K562 (cell line): ENCODE results near the gene FOXJ3. TPM values are rescaled to one million over a fixed set of nuclear protein-coding genes. Genes with fewer than 3 reads are reported as not detected.

Source experiments
- ATAC-seq: fragments of 200-7000 bp; cut with Tn5 transposase; 3 replicates; pipeline ENCODE4 v1.9.1; 2020; ENCODE audit warnings: moderate library complexity
- BruUV-seq: library from RNA; stranded (reverse); fragments of 400-500 nt; replicated peaks from 2 replicates; lab custom pipeline; 2021; lab: Mats Ljungman, UMichigan
- CTCF ChIA-PET: fragments of 300-600 bp; formaldehyde crosslinking; extraction: SDS; loops from one replicate; lab custom pipeline; 2021; ENCODE audit warnings: low intra/inter-chr PET ratio; lab: Yijun Ruan, JAX
- POLR2A ChIA-PET: fragments of 300-600, 350-650 bp; sonication (Branson Sonifier 250); formaldehyde crosslinking; extraction: SDS; loops from one replicate; lab custom pipeline; 2021; ENCODE audit warnings: antibody characterized with exemption, inconsistent platforms; lab: Yijun Ruan, JAX
- DNase-seq, 4 experiments: peaks; one replicate each; pipeline versions ENCODE4 v3.0.0 to v3.0.0-alpha.2; 2011 to 2018; ENCODE audit warnings: low spot score in 3 of 4, mixed read lengths in 3 of 4; ENCODE audit errors: extremely low read depth in 1 of 4
- FAIRE-seq: peaks from 2 replicates; lab custom pipeline; 2011; peaks lifted over from hg19 to GRCh38; lab: Jason Lieb, UNC
- H2AFZ ChIP-seq: 2 replicates; pipeline ENCODE4 v1.6.0; 2011; ENCODE audit warnings: low read depth, low read length, control low read depth, inconsistent platforms
- H3K27ac ChIP-seq: fragments of 200-600 bp; 3 replicates; pipeline ENCODE4 v1.8.0; 2011; ENCODE audit warnings: low read depth, mild to moderate bottlenecking, control low read depth, inconsistent platforms, low read length, moderate library complexity, mixed read lengths; ENCODE audit errors: extremely low read depth
- H3K27me3 ChIP-seq, 2 experiments: fragments of 300-600 bp in 1 of 2; 2 replicates in 1 of 2; 3 replicates in 1 of 2; pipeline versions ENCODE4 v1.6.0 to v1.8.0; 2011; ENCODE audit warnings: inconsistent platforms in 2 of 2, low read length in 2 of 2, mild to moderate bottlenecking in 1 of 2, mixed read lengths in 1 of 2, moderate library complexity in 1 of 2; ENCODE audit not compliant: control insufficient read depth in 2 of 2, insufficient read depth in 2 of 2
- H3K36me3 ChIP-seq: fragments of 300-600 bp; 3 replicates; pipeline ENCODE4 v1.8.0; 2011; ENCODE audit warnings: mild to moderate bottlenecking, low read length, inconsistent platforms; ENCODE audit not compliant: control insufficient read depth, insufficient read depth
- H3K4me1 ChIP-seq, 2 experiments: fragments of 200-600 bp in 1 of 2; replicated peaks in 1 of 2; 2 replicates in 1 of 2; 3 replicates in 1 of 2; pipeline versions ENCODE4 v1.5.1 to v1.8.0; 2011; ENCODE audit warnings: inconsistent platforms in 2 of 2, low read length in 2 of 2, mild to moderate bottlenecking in 1 of 2, mixed read lengths in 1 of 2, moderate library complexity in 1 of 2; ENCODE audit not compliant: control insufficient read depth in 2 of 2, insufficient read depth in 2 of 2
- H3K4me2 ChIP-seq: 2 replicates; pipeline ENCODE4 v1.6.1; 2011; ENCODE audit warnings: low read length, control low read depth, inconsistent platforms, mixed read lengths; ENCODE audit not compliant: insufficient read depth
- H3K4me3 ChIP-seq: fragments of 200-600 bp; sonication (generic), shearing (Covaris generic); 2 replicates; pipeline ENCODE4 v1.5.1; 2016; ENCODE audit warnings: control low read depth, inconsistent platforms
- H3K79me2 ChIP-seq: fragments of 200-600 bp; 3 replicates; pipeline ENCODE4 v1.8.0; 2011; ENCODE audit warnings: low read length, inconsistent platforms; ENCODE audit not compliant: control insufficient read depth, insufficient read depth
- H3K9ac ChIP-seq, 2 experiments: 2 replicates each; pipeline versions ENCODE4 v1.6.0 to v1.6.1; 2011; ENCODE audit warnings: low read depth in 2 of 2, low read length in 2 of 2, control low read depth in 1 of 2, inconsistent platforms in 1 of 2, mild to moderate bottlenecking in 1 of 2, mixed read lengths in 1 of 2; ENCODE audit not compliant: insufficient read depth in 1 of 2
- H3K9me1 ChIP-seq: one replicate; pipeline ENCODE4 v1.6.0; 2011; ENCODE audit warnings: inconsistent platforms, mild to moderate bottlenecking, low read length, moderate library complexity; ENCODE audit not compliant: control insufficient read depth, insufficient read depth
- H3K9me3 ChIP-seq: replicated peaks from 2 replicates; pipeline ENCODE4 v1.5.1; 2011; ENCODE audit warnings: low read depth, low read length, inconsistent platforms; ENCODE audit not compliant: control insufficient read depth, insufficient read depth
- H4K20me1 ChIP-seq: replicated peaks from 2 replicates; pipeline ENCODE4 v1.6.1; 2011; ENCODE audit warnings: low read length, inconsistent platforms, mixed read lengths; ENCODE audit not compliant: control insufficient read depth, insufficient read depth
- ARID1B ChIP-seq: fragments of 450-650 bp; IDR thresholded peaks from 2 replicates; pipeline ENCODE4 v1.6.1; 2016; ENCODE audit warnings: antibody characterized with exemption, mild to moderate bottlenecking, inconsistent platforms
- CBFA2T3 ChIP-seq: fragments of 450-650 bp; IDR thresholded peaks from 2 replicates; pipeline ENCODE4 v1.6.1; 2017
- CCNT2 ChIP-seq: IDR thresholded peaks from 2 replicates; pipeline ENCODE4 v1.6.1; 2011; ENCODE audit warnings: borderline replicate concordance, low read depth, mild to moderate bottlenecking, moderate library complexity, mixed read lengths, low read length; ENCODE audit not compliant: insufficient read length; ENCODE audit errors: extremely low read depth
- CXXC5 ChIP-seq: fragments of 250-450 bp; sonication (Bioruptor Pico); IDR thresholded peaks from 2 replicates; pipeline ENCODE4 v1.8.0; 2022; ENCODE audit warnings: inconsistent platforms, mild to moderate bottlenecking, moderate library complexity
- DPF2 ChIP-seq: fragments of 450-650 bp; IDR thresholded peaks from 2 replicates; pipeline ENCODE4 v1.6.1; 2016
- SMARCA4 ChIP-seq: fragments of 450-650 bp; IDR thresholded peaks from 2 replicates; pipeline ENCODE4 v1.6.1; 2016
- TEAD4 ChIP-seq, 2 experiments: sonication (generic) in 1 of 2; formaldehyde crosslinking in 1 of 2; IDR thresholded peaks; 2 replicates each; pipeline versions ENCODE4 v1.6.1 to v1.8.0; 2012 to 2022; ENCODE audit warnings: borderline replicate concordance in 1 of 2, inconsistent platforms in 1 of 2, low read length in 1 of 2, mild to moderate bottlenecking in 1 of 2, missing genetic modification reagents in 1 of 2
- USF1 ChIP-seq: sonication (generic); formaldehyde crosslinking; IDR thresholded peaks from 2 replicates; pipeline ENCODE4 v1.9.0; 2022; ENCODE audit warnings: mild to moderate bottlenecking, missing genetic modification reagents
- WGBS: fragments of 100-300 bp; shearing (Covaris generic); methylation state at CpG from one replicate; pipeline ENCODE4 v1.1.6; 2016; ENCODE audit warnings: low coverage, mixed read lengths; ENCODE audit not compliant: insufficient coverage; ENCODE audit errors: missing lambda C conversion rate; 5-methylcytosine and 5-hydroxymethylcytosine counted together
- in situ Hi-C: fragments of 300-500 bp; cut with MboI; formaldehyde crosslinking; loops from 4 replicates; pipeline ENCODE4 v1.15.0; 2018; ENCODE audit warnings: inconsistent platforms, mixed read lengths
- intact Hi-C: fragments of 100-400 bp; cut with micrococcal nuclease; formaldehyde crosslinking; loops from 2 replicates; pipeline ENCODE4 v1.14.2; 2022
- polyA plus RNA-seq, 8 experiments: library from polyadenylated mRNA; depleted of rRNA in 4 of 8; stranded (reverse) in 5 of 8; unstranded in 3 of 8; fragments of >200 nt; fragmentation: Nextera tagmentation in 2 of 8; fragmentation: Illumina TruSeq in 1 of 8; extraction: Ambion mirVana in 2 of 8; extraction: Trizol in 1 of 8; gene quantifications; 2 replicates each; pipeline versions ENCODE4 v1.2.1 to v1.2.3, GENCODE V29; 2011 to 2014; ENCODE audit warnings: inconsistent platforms in 1 of 8, missing spikeins in 1 of 8
- total RNA-seq, 7 experiments: library from RNA; depleted of rRNA in 6 of 7; stranded (reverse); fragments of >200 nt in 6 of 7; fragmentation: Illumina TruSeq in 2 of 7; extraction: Trizol in 2 of 7; gene quantifications; 2 replicates each; pipeline versions ENCODE4 v1.2.1 to v1.2.3, GENCODE V29; 2011 to 2021; ENCODE audit warnings: low replicate concordance in 1 of 7
- TF ChIP-seq, protein P1 (sequence below): sonication (generic); IDR thresholded peaks from 2 replicates; pipeline ENCODE4 v1.6.1; 2016
- TF ChIP-seq, protein P2 (sequence below): fragments of 450-650 bp; formaldehyde crosslinking; IDR thresholded peaks from 2 replicates; pipeline ENCODE4 v1.4.0; 2020; ENCODE audit warnings: mild to moderate bottlenecking, moderate library complexity

FOXJ3 gene
- total and polyA plus RNA-seq, 9 of the 15 experiments (the other 6 are each of a cell fraction or from before 2014, with no cell fraction given) = 8.7 to 35.3 (median 23.4) TPM

DNA sequence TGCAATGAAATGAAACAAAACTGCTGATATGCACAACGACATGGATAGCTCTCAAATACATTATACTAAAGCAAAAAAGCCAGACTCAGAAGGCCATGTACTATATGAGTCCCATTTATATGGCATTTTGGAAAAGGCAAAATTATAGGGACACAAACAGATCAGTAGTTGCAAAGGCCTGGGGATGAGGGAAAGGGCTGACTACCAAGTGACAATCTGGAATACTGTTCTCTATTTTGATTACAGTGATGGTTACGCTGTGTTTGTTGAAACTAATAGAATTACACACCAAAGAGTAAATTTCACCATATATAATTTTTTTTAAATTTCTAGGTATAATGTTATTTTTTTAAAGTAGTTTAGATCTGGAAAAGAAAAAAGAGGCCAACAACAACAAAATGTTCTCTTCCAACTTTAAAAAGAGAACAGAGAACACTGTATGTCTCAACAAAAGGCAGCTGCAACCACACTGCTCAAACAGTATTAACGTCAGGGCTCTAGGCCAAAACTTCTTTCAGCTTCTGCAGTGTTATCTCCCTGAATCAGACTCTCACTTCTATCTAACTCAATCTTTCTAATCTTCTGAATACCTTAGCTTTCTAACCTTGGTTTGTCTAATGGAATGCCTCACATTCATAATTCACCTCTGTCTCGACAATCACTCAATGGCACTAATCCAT lies 75.8 kb downstream of the FOXJ3 start:
- FAIRE-seq = no peak

More for the DNA sequence above, 75.8 kb downstream of the FOXJ3 start:
- no peak overlapping the region for H2AFZ ChIP-seq
- TF ChIP-seq SMARCA4 (peak; percentile 26; the same call in 1 of the 2 replicates), DPF2 (peak; percentile 46; the same call in 1 of the 2 replicates), CXXC5 (0 out of 2 replicates have a peak, but pooled peaks have one; percentile 6), TEAD4 (IDR thresholded peaks at IDR 0.05; ENCODE audit: low read length) (no peak), TEAD4 (CRISPR knock-in tag; IDR thresholded peaks at IDR 0.05; ENCODE audit: borderline replicate concordance) (no peak), ARID1B (peak; percentile 49), CBFA2T3 (peak; percentile 18; the same call in 1 of the 2 replicates), CCNT2 (peak; percentile 17), USF1 (CRISPR knock-in tag) (no peak)
- TF ChIP-seq, protein P1, sequence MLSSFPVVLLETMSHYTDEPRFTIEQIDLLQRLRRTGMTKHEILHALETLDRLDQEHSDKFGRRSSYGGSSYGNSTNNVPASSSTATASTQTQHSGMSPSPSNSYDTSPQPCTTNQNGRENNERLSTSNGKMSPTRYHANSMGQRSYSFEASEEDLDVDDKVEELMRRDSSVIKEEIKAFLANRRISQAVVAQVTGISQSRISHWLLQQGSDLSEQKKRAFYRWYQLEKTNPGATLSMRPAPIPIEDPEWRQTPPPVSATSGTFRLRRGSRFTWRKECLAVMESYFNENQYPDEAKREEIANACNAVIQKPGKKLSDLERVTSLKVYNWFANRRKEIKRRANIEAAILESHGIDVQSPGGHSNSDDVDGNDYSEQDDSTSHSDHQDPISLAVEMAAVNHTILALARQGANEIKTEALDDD = 0 out of 2 replicates have a peak, but pooled peaks have one; percentile 16
- TF ChIP-seq, protein P2, sequence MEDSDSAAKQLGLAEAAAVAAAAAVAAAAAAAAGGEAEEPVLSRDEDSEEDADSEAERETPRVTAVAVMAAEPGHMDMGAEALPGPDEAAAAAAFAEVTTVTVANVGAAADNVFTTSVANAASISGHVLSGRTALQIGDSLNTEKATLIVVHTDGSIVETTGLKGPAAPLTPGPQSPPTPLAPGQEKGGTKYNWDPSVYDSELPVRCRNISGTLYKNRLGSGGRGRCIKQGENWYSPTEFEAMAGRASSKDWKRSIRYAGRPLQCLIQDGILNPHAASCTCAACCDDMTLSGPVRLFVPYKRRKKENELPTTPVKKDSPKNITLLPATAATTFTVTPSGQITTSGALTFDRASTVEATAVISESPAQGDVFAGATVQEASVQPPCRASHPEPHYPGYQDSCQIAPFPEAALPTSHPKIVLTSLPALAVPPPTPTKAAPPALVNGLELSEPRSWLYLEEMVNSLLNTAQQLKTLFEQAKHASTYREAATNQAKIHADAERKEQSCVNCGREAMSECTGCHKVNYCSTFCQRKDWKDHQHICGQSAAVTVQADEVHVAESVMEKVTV (CRISPR knock-in tag) = 0 out of 2 replicates have a peak, but pooled peaks have one; percentile 24
- H3K9ac ChIP-seq = no peak overlapping the region
- intact Hi-C loops (no loop called here), in situ Hi-C loops (no loop called here)
- POLR2A ChIA-PET = interaction anchor here (0.7 to 1.1 kb wide), 2 partner anchors 10 to 22 kb away, joined by 3 read pairs; no protein-coding TSS in a partner anchor
- no peaks in the 10 kb centered on the region for H3K27me3 ChIP-seq
- ATAC-seq (peak; percentile 77), DNase-seq (peak in 1 of 4 experiments; percentile 20)
- CTCF ChIA-PET = no interaction called here
- H3K79me2 ChIP-seq = peaks cover 73% of the 10 kb centered on the region
- WGBS = 39% methylated on average over 4 of the region's 4 CpGs
- no peak overlapping the region for H3K4me2 ChIP-seq
- H3K4me1 ChIP-seq = peaks cover 4 to 14% of the 10 kb centered on the region in 2 experiments; a peak in 4 of 5 replicates
- no TSS peak for BruUV-seq
- peaks cover 27% of the 10 kb centered on the region; the same call in 2 of the 3 replicates for H3K36me3 ChIP-seq
- H3K4me3 ChIP-seq = no peak overlapping the region
- peak overlapping the region; percentile 11; the same call in 1 of the 3 replicates for H3K27ac ChIP-seq
- H3K9me1 ChIP-seq = no peaks in the 10 kb centered on the region
- H3K9me3 ChIP-seq = 0 out of 2 replicates have a peak, but pooled peaks cover 2% of the 10 kb centered on the region
- H4K20me1 ChIP-seq = 0 out of 2 replicates have a peak, but pooled peaks cover 3% of the 10 kb centered on the region
